HuH-7.5 (cell line): ENCODE data around the gene VAV2.

Experiments
- DNase-seq: peaks from one replicate; pipeline ENCODE4 v3.0.0; 2011; ENCODE audit warnings: low spot score

VAV2 gene

DNA sequence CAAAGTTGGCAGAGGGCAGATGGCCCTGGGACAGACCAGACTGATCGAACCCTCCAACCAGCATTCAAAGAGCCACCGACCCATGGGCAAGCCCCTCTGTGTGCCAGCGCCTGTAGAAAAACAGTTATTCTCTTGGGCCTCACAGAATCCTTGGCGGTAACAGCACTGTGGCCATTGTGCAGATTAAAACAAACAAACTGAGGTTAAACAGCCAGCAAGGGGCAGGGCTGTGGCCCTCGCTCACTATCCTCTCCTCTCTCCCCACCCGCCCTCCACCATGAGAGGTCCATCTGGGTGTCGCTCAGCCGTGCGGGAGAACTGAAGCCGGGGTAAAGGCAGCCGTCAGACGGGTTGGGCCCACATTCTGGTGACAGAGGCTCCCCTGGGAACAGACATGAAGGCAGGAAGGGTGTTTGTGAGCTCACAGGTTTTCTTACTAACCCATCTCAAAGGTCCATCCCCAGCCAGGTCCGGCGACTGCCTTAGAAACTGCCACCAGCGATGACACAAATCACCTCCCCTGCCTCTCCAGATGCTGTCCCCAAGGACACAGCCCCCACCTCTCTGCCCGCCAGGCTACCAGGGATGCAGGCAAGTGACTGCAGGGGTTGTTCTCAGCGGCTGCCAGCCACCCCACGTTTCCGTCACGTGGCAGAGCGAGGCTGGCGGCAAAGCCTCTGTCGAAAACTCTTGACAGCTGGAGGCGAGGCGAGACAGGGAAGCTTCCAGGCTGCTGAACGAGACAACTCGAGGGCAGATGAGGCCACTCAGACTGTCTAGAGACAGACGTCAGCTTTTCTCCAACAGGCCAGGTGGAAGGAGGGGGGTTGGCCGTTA is 178.2 kb downstream of the VAV2 start:
- no peak for DNase-seq

- DNase-seq: no peak
Measured at GRCh38 chr9:133812941-133813748, 179.0 kb downstream of the VAV2 start.

- DNase-seq: no peak
Measured at GRCh38 chr9:133812077-133812868, 179.9 kb downstream of the VAV2 start.

DNA sequence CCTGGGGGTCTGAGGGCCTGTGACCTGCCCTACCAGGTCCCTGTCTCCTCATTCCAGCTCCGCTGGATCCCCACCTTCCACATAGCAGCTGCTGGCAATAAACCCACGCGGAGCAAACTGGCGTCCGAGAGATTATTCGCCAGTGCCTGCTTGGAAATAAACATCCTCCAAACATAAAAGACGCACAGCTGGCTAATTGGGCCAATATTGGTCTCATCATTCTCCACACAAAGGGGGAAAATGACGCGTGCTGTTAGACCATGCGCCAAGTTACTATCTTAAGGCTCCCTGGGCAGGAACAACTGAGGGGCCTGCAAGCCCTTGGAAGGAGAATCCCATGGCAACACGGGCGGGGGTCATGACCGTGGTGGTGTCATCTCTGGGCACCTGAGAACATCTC is 180.7 kb downstream of the VAV2 start:
- DNase-seq: no peak

- DNase-seq: no peak
Measured at GRCh38 chr9:133810556-133811195, 181.4 kb downstream of the VAV2 start.

GRCh38 chr9:133809335-133809734 is 182.8 kb downstream of the VAV2 start:
- DNase-seq: no peak

- DNase-seq: no peak
Measured at GRCh38 chr9:133807818-133808217, 184.3 kb downstream of the VAV2 start.

DNA sequence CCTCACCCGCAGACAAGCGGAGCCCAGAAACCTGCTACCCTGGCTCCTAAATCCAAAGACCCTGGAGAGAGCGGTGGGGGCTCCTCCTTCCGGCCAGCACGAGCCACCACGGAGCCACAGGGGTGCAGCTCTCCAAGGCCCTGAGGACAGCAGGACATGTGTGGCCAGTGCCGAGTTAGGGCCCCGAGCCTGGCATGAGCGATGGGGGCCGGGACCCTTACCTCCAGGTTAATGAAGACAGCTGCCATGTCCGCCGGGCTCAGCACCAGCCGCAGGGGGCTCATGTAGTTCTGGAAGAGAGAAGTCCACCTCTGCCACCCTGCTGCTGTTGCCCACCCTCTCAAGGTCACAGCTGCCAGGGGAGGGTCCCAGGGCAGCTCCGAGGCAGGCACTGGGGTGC is 185.1 kb downstream of the VAV2 start:
- DNase-seq: no peak

GRCh38 chr9:133806623-133807010 is 185.5 kb downstream of the VAV2 start:
- no peak for DNase-seq

DNA sequence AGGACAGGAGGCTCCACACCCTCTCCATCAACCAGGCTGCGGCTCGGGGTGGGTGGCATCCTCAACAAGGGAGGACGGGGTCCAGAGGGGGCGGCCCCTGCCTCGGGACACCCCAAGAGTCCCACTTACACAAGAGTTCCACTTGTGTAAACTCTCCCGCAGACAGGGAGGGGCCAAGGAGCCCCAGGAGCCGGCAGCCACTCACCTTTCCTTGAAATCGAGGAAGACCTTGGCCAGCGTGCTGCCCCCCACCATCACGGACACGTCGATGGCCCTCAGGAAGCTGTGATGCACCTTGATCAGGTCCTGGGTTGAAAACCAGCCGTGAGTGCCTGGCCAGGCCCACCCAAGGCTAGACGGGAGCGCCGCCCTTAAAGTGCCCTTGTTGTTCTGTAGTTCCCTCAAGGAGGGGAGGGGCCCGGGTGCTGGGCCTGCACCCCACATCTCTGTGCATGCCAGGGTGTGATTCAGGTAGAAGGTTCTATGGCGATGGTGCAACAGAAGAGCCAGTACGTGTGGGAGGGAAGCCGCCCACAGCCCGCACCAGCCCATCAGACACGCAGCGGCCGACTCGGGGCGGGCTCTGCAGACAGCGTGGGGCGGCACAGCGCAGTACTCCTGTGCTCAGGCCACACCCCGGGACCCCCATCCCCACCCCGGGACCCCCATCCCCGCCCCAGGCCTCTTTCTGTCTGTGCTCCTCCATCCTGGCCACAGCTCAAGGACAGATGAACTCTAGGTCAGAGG is 186.1 kb downstream of the VAV2 start:
- DNase-seq: no peak

- DNase-seq: no peak
Measured at GRCh38 chr9:133804199-133804598, 187.9 kb downstream of the VAV2 start.

DNA sequence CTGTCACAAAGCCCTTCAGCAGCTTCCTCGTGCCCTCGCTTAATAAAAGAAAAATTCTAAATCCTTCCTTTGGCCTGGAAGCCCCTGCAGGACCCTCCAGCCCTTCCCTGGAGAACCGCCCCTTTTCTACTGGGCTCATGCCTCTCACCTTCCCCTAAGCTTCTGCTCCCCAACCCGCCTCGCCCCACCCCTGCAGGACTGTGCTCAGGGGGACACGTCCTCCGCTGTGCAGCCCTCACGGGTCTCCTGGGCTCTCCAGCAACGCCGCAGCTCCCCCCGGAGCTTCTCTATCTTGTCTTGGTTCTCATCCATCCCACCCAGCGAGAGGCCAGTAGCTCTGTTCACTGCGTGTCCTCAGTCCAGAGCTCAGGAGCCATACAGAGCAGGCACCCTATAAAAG is 188.4 kb downstream of the VAV2 start:
- no peak for DNase-seq

- DNase-seq: no peak
Measured at GRCh38 chr9:133803028-133803585, 189.0 kb downstream of the VAV2 start.

GRCh38 chr9:133801739-133802138 is 190.4 kb downstream of the VAV2 start:
- no peak for DNase-seq

GRCh38 chr9:133800266-133800665 is 191.9 kb downstream of the VAV2 start:
- DNase-seq: no peak

DNA sequence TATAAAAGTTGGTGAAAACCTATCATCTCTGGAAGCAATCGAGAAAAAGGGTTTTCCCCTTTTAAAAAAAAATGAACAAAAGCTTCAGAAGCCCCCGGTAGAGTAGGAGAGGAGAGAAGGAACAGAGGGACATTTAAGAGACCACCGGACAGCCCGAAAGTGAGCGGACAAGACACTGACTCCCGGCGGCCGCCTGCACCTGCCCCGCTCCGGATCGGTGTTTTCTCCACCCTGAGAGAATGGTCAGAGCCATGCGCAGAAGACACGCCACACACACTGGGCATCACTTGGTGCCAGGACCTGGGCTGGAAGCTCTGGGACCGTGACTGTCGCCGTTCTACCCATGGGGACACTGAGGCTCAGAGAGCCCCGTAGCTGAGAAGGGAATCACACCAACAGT is 192.4 kb downstream of the VAV2 start:
- no peak for DNase-seq

GRCh38 chr9:133799106-133799505 is 193.0 kb downstream of the VAV2 start:
- no peak for DNase-seq

DNA sequence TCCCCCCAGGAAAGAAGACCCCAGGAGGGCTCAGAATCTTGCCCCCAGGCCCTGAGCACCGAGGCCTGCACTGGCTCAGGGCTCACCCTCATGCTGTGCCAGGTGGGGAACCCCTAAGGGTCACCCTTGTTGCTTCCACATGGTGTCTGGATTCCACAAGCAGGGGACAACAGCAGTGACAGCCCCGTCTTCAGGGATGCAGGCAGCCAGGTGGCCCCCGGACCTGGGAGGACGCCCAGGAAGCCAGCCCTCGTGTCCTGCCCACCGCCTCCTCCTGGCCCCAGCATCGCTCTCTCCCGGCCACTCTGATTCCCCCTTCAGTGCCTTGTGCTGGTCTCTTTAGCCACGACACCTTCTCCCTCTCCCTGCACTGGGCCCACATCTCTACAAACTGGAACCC is 194.0 kb downstream of the VAV2 start:
- no peak for DNase-seq

DNA sequence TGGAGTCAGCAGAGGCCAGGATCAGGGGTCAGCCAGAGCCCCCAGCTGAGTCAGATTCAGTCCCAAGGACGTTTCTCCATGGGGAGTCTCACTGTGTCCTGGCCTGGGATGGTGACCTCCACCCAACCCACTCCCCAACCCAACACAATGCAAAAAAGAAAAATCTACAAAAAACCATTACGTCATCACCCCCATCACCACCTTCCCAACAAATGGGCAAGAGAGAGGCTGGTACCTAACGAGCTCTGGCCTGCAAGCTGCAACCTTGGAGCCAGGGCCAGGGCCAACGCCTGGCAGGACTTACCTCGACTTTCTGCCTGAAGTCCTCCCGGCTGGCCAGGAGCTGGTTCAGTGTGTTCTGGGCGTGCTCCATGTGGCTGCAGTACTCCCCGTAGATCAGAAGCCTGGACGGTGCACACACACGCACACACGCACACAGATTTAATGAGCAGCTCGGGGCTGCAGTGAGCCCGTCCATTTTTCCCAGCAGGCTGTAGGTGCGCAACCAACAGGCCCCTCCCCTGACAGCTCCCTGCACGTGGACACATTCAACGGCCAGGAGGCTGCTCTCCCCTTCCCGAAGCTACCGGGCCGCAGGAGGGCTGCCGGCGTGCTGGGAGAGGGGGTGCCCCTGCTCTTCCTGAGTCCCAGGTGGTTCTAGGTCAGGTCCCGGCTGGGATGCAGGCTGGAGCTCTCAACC is 194.6 kb downstream of the VAV2 start:
- no peak for DNase-seq

DNA sequence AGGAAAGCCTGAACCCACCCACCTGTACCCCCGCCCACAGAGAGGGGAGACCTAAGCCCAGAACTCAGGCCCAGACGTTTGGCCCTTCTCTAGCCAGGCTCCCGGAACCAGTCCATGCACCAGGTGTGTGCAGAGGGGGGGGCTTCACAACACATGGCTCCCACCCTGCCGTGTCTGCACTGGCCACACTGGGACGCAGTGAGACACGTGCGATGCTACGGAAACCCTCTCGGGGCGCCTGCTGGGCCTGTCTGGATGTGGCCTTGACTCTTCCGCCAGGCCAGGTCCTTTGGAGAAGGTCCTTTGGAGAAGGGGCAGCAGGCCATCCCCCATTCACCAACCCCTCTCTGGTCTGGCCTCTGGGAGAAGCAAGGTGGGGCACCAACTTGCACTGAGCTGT is 195.6 kb downstream of the VAV2 start:
- no peak for DNase-seq
